ENCODE results near the gene DCTN1.
"Not testable (repeated sequence)": the region's sequence is repeated elsewhere in the genome, so short reads cannot be mapped to it uniquely, and the experiment has no call there.

DCTN1 gene

DNA sequence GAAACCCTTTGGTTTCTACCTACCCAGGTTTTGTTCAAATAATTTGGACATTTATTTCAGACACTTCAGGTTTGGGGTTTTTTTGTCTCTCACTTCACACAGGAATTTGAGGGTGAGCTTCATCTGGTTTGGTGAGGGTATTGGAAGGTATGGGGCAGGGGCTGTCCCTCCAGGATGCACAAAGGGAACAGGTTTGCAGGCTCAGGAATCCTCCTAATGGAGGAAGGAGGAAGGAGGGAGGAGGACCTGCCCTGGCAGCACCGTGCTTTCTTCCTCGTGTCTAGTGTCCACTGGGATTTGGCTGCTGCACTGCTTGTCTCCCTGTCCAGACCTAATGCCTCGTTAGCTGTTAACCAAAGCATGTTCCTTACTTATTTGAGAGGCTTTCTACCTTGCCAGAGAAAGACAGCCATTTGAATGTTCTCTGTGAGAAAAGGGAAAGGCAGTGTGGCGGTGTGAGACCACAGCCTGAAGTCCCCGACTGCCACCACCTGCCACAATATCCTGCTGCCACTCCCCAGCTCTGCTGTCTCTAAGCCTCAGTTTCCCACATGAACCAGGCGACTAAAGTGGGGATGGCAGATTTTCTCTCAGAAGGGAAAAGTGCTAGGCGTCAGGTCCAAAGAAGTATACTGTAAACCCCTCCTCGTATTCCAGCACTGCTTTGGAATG is 34.7 kb downstream of the DCTN1 start:
- H3K4me3 ChIP-seq (ENCODE audit: low read length) = no peak overlapping the region
- no peak for DNase-seq (ENCODE audit: low read depth)
- TF ChIP-seq CTCF (IDR thresholded peaks at IDR 0.05; ENCODE audit: insufficient read depth, low read depth, low read length, missing control alignments) = no peak

DNA sequence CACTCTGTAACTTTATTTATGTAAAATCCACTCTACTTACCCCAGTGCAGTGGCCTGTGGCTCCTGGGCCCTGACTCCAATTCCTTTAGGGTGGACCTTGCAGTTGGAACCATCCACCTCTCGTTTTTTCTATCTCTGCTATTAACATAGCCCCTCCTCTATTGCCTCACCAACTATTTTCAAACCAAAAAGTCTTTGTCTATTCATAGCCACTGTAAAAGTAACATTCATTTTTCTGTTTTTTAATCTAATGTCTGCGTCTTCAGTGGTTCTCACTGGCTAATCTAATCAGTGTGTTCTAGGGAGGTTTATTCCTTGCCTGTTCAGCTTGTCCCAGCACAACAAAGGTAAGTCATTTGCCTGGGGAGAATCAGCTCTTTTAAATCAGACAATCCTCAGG is 36.8 kb downstream of the DCTN1 start, which contains the start of gene SLC4A5:
TSS of gene SLC4A5 (minus strand) at position 101 of the 400 bp plus-strand sequence. CDS start 28,393 bp downstream, outside the sequence.
- no peak within 1 kb of the TSS for H3K4me3 ChIP-seq (ENCODE audit: low read length)
- no peak for TF ChIP-seq CTCF (IDR thresholded peaks at IDR 0.05; ENCODE audit: insufficient read depth, low read depth, low read length, missing control alignments)

DNA sequence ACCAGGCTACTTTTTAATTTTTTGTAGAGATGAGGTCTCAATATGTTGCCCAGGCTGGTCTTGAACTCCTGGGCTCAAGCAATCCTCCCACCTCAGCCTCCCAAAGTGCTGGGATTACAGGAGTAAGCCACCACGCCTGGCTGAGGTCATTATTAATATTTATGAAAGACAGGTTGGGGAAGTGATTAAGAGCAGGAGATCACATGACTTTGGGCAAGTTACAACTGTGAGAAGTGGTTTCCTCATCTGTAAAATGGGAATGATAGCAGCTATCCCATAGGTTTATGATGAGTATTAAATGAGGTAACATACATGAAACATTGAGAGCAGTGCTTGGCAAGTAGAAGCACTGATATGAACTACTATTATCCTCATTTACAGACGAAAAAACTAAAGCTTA is 43.9 kb downstream of the DCTN1 start:
- peak; percentile 44 for DNase-seq (ENCODE audit: low read depth)
- not testable (repeated sequence) for H3K4me3 ChIP-seq (ENCODE audit: low read length)

More for the DNA sequence above, 36.8 kb downstream of the DCTN1 start, which contains the start of gene SLC4A5:
- no peak for DNase-seq (ENCODE audit: low read depth)

- H3K4me3 ChIP-seq (ENCODE audit: low read length) = no peak overlapping the region
- peak; percentile 77 for DNase-seq (ENCODE audit: low read depth)
- peak; percentile 98 for TF ChIP-seq CTCF (IDR thresholded peaks at IDR 0.05; ENCODE audit: insufficient read depth, low read depth, low read length, missing control alignments)
These were observed 45.2 kb downstream of the DCTN1 start for GRCh38 chr2:74334931-74335333.

DNA sequence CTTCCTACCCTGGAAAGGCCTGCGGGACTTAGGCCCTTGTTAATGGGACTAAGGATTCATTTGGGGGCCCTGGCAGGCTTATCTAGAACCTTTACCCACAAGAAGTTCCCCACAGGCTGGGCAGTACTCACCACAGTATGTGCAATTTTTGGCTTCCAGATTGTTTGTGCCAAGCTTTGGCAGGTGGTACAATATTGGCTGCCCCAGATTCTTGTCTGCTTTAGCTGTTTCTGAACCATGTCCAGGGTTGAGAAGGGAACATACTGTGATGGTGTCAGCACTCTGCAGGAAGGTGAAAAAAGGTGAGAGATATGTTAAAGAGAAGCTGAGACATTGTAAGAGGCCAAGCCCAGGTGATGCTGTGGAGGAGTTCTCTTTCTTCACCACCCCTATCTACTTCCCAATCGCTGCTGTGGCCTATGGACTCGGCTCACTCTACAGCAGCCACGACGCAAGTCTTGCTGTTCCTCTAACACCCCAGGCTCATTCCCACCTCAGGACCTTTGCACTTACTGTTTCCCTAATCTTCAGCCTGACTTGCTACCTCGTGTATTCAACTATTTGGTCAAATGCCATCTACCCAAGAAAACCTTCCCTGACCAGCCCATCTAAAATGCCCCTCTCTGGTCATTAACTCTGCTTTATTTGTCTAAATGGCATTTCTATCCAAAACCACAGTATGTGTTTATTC is 46.1 kb downstream of the DCTN1 start:
- H3K4me3 ChIP-seq (ENCODE audit: low read length) = no peak overlapping the region
- TF ChIP-seq CTCF (IDR thresholded peaks at IDR 0.05; ENCODE audit: insufficient read depth, low read depth, low read length, missing control alignments) = no peak
- no peak for DNase-seq (ENCODE audit: low read depth)

DNA sequence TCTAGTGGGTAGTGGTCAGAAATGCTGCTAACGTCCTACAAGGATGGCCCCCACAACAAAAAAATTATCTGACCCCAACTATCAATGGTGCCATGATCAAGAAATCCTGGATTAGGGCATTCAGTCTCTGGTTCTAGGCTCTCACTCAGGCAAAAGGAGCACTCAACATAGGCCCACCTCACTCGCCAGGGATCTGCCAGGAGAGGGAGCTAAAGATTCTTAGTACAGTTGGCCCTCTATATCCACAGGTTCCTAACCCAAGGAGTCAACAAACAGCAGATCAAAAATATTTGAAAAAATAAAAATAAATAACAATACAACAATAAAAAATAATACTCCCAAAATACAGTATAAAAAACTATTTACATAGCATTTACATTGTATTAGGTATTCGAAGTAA is 46.9 kb downstream of the DCTN1 start:
- peak; percentile 57 for TF ChIP-seq CTCF (IDR thresholded peaks at IDR 0.05; ENCODE audit: insufficient read depth, low read depth, low read length, missing control alignments)
- H3K4me3 ChIP-seq (ENCODE audit: low read length) = no peak overlapping the region
- DNase-seq (ENCODE audit: low read depth) = peak; percentile 59

- H3K4me3 ChIP-seq (ENCODE audit: low read length) = no peak overlapping the region
- DNase-seq (ENCODE audit: low read depth) = no peak
- no peak for TF ChIP-seq CTCF (IDR thresholded peaks at IDR 0.05; ENCODE audit: insufficient read depth, low read depth, low read length, missing control alignments)
These were observed 47.4 kb downstream of the DCTN1 start for GRCh38 chr2:74332550-74333174.

Data from epithelial cell of esophagus (primary cell).